A204.1 (cell line): ENCODE measurements around the gene ARHGAP6.

Experiments
- FAIRE-seq: peaks from 2 replicates; lab custom pipeline; 2012; peaks lifted over from hg19 to GRCh38; lab: Jason Lieb, UNC

ARHGAP6 gene

DNA sequence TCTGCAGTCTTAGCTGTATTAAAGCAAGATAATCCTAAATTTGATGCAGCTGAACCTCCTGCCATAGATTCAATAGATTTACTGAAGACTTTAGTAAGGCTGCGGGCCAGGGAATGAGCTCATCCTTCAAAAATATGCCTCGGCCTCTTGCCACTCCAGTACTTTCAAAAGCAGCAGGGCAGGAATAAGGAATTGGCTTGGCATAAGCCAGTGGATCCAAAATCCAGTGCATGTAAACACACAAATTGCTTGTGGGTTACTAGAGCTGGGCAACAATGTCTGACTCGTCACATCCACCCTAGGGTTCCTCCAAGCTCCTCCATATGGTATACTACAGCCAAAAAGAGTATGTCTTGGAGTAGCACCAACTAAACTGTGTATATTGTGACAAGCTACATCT lies 207.6 kb downstream of the ARHGAP6 start:
- no peak for FAIRE-seq

- no peak for FAIRE-seq
These were observed 214.6 kb downstream of the ARHGAP6 start for GRCh38 chrX:11451151-11451550.

GRCh38 chrX:11450354-11450753 lies 215.4 kb downstream of the ARHGAP6 start:
- no peak for FAIRE-seq

DNA sequence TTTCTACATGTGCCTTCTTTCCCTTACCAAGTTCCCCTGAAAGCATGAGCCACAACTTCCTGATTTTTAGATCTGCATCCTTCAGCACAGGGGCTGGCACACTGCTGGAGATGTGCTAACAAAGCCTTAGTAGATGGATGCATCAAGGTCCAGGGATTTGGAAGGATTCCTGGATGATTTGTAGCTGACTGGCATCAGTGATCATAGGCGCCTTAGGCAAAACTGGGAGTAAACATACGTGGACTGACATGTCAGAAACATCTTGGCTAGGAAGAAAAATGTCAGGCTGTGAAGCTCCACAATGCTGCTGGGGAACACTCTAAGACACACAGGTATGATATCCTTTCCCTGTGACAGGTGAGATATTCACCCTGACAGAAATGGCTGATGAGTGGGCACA lies 216.1 kb downstream of the ARHGAP6 start:
- no peak for FAIRE-seq

- no peak for FAIRE-seq
These were observed 218.3 kb downstream of the ARHGAP6 start for GRCh38 chrX:11447418-11447817.

DNA sequence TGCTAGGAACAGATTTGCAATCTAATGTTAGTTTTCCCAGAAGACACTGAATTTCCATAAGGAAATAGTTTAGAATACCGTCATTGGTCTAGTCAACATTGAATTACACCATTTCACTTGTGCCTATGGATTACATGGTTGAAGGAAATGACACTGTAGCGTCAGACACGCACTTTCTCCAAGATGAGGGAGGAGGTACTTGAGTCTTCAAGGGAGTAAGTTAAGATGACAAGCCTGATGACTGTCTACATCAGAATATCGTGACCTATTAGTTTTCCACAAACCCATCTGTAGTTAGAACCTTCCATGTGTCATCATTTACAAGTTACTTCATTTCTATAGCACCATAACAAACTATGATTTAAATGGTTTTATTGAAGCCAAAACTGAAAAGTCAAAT lies 218.8 kb downstream of the ARHGAP6 start:
- FAIRE-seq, result no peak

- FAIRE-seq, result no peak
These were observed 219.4 kb downstream of the ARHGAP6 start for GRCh38 chrX:11446336-11446735.

DNA sequence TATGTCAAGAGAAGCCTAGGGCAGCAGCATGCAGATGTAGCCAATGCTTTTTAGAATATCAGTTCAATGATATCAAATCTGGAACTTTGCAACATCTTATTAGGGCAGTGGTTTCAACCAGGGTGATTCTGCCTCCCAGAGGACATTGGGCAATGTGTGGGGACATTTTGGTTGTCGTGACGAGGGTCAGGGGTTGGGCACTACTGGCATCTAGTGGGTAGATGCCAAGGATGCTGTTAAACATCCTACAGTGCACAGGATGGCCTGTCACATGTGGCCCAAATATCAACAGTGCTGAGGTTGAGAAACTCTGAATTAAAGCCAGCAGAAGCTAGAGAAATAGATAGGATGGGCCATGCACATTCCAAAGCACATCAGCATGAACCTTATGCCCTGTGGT lies 220.2 kb downstream of the ARHGAP6 start:
- FAIRE-seq, result no peak

DNA sequence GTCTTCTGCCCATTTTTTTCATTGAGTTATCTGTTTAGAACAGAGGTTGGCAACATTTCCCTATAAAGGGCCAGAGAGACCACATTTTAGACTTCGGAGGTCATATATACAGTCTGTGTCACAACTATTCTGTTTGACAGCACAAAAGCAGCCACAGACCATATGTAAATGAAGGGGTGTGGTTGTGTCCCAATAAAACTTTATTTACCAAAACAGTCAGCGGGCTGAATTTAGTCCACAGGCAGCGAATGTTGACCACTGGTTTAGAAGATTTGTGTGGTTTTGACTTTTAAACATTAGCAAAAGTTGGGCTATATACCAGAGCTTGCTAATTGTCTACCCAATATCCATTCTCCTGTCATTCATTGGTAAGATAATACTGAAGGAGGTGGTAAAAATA lies 221.7 kb downstream of the ARHGAP6 start:
- FAIRE-seq, result no peak

GRCh38 chrX:11439846-11440245 lies 225.9 kb downstream of the ARHGAP6 start:
- FAIRE-seq, result no peak

- FAIRE-seq, result no peak
These were observed 227.0 kb downstream of the ARHGAP6 start for GRCh38 chrX:11438767-11439166.

GRCh38 chrX:11438380-11438723 lies 227.4 kb downstream of the ARHGAP6 start:
- no peak for FAIRE-seq

- FAIRE-seq, result no peak
These were observed 227.9 kb downstream of the ARHGAP6 start for GRCh38 chrX:11437642-11438379.

- no peak for FAIRE-seq
These were observed 230.2 kb downstream of the ARHGAP6 start for GRCh38 chrX:11435568-11435967.

- FAIRE-seq, result no peak
These were observed 231.1 kb downstream of the ARHGAP6 start for GRCh38 chrX:11434607-11435006.

DNA sequence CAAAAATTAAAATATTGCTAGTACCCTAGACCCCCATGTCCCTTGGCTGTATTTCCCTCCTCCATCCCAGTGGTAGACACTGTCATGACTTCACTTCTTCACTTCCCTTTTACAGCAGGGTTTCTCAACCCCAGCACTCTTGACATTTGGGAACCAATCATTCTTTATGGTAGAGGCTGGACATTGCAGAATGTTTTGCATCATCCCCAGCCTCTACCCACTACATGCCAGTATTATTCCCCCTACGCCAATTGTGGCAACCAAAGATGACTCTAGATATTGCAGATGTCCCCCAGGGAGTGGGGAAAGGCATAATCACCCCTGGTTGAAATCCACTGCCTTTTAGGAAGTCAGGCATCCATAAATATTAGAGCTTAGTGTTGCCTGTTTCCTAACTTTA lies 233.9 kb downstream of the ARHGAP6 start:
- FAIRE-seq, result no peak

GRCh38 chrX:11430271-11430670 lies 235.4 kb downstream of the ARHGAP6 start:
- no peak for FAIRE-seq

- no peak for FAIRE-seq
These were observed 236.1 kb downstream of the ARHGAP6 start for GRCh38 chrX:11429538-11430085.

DNA sequence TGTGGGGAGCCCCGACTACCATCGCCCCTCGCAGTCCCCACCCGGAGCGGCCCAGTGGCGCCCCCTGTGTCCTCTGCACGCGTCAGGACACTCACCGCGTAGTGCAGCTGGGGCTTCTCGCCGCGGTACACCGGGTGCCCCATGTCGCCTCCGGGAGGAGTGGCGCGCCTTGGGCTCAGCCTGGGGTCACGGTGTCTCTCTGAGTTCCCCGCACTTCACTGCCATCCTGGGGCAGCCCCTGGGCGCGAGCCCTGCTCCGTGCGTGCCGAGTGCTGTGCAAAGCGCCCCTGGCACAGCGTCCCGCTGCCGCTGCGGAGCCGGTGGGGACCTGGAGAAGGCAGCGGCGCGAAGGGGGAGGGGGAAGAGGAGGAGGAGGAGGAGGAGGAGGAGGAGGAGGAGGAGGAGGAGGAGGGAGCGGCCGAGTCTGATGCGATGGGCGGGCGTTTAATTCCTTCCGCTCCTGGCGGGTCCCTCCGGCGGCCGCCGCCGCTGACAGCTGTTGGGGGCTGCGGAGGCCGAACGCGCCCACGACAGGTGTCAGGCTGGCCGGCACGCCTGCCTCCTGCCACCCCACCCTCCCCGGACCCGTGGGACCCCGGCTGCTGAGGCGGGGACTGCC lies 238.2 kb downstream of the ARHGAP6 start:
- no peak for FAIRE-seq

DNA sequence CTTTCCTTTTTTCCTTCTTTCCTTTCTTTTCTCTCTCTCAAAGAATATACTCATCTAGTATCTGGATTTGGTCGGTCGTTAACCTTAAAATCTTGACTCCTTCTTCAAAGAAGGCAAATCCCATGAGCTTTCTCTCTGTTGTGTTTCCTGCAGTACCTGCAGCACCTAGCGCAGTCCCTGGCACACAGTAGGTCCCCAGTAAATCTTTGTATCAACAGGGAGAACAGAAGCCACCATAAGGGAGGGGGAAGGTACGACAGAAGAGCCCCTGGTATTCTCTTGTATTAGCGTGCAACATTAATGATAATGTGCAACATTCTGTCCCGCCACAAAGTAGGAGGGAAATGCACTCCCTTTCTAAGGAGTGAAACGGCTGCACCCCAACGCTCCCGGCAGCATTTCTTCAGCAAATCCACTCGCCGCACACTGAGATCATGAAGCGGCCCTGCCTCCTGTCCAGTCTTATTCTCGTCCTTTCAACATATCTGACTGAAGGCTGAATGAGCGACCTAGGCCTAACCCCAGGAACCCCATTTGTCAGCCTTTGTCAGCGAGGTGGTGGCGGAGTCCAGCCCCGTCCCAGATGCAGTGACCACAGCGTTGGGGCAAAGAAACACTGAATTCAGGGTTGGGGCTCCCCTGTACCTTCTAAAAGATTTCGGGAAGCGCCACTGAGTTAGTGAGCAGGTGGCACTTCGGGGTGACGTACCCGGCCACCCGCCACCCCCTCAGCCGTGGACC lies 238.8 kb downstream of the ARHGAP6 start:
- FAIRE-seq, result no peak

GRCh38 chrX:11424903-11425674 lies 240.6 kb downstream of the ARHGAP6 start:
- FAIRE-seq, result no peak

DNA sequence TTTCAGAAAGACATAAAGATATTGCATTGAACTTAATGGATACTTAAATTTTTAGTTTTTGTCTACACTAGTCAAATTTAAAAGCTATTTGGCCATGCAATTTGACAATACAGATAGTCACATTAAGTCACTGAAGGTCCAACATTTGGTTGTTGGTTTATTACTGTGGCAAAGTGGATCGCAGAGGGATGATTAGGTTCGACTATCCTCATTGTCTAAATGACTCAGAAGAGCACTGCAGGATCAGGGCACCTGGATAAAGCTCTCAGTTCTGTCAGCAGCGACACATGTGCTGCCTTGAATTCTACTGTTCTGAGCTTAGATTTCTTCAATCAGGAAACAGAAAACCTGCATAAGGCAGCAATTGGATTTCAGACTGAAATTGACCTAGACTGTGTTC lies 241.8 kb downstream of the ARHGAP6 start:
- FAIRE-seq, result no peak
